Femur (tissue), 1 donor: ENCODE measurements around the gene ZNF581.
A peak's percentile ranks its signal among the peaks of the same experiment; 100 is the strongest.

ENCODE experiments used
- DNase-seq: peaks from one replicate; pipeline ENCODE4 v3.0.0-alpha.2; 2017

The ZNF581 gene

GRCh38 chr19:55643003-55643886 lies at the start of gene ZNF581:
TSS of gene ZNF581 (plus strand) at chr19:55643649. CDS start at chr19:55644572, 923 bp downstream.
- DNase-seq, result peak; percentile 84

DNA sequence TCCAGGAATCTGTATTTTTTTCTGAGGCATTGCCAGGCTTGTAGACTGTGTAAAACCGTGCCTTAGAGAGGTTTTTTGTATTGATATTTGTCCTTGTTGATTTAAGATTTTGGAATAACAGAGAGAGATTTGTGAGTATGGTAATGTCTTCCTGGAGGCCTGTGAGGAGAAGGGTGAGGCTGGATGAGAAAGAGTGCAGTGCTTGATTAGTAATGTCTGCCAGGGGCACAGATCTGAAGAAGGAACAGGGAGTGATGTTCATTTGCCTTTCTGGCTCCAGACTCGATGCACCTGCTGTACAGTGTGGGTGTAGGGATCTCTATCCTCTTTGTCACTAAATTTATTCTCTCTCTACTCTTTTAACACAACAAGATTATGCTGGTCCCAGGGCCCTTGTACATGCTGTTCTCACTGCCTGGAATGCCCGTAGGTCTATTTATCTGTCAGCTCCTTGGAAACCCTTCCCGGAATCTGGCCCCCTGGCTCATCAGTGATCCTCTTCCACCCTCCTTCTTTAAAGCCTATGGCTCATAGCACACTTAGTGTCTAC lies 48.4 kb upstream of the ZNF581 start:
- DNase-seq, result no peak

DNA sequence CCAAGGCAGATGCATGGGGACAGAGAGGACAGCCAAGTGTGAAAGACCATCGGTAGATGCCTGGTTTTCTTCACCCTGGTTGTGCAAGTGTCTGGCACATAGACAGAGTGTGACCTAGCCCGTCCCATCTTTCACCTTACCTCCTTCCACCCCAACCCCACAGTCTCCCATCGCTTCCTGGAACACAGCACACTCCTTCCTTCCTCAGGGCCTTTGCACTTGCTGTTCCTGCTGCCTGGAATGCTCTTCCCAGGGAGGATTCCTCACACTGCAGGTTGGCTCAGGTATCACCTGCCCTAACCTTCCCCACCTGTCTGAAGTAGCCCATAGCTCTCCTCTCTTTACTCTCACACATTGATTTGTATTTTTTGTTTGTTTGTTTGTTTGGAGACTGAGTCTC lies 47.1 kb upstream of the ZNF581 start:
- no peak for DNase-seq

- no peak for DNase-seq
These were observed 45.9 kb upstream of the ZNF581 start for GRCh38 chr19:55597501-55597921.

- no peak for DNase-seq
These were observed 45.4 kb upstream of the ZNF581 start for GRCh38 chr19:55598034-55598433.

DNA sequence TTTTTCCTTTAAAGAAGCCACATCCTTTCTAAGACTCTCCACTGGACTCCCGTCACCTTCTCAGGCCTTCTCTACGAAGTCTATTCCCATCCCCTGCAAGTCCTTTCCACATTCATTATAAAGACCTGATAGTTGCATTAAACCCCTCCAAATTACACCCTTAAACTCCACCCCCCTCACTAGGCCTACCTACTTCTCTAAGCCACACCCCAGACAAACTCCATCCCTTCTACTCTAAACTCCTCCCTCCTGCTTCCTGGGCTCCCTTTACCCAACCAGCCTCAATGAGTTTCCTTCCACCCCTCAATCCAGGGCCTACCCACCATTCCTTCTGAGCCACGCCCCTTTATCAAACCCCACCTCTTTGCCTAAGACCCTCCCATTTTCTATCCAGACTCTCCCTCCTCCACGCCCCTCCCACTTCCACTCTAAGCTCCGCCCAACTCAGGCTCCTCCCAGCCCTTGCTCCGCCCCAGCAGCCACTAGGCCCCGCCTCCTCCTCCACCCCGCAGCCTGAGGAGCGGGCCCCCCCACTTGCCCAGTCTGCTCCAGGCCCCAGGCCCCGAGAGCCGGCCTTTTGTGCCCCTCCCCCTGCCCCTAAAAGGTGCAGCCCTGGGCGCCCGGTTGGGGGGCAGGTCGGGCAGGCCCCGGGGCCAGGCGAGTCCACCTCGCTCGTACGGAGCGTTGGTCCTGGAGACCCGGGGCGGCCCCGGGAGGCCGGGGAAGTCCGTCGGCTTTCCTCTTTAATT lies 44.6 kb upstream of the ZNF581 start:
- peak; percentile 96 for DNase-seq

- DNase-seq, result peak; percentile 99
These were observed 44.0 kb upstream of the ZNF581 start, which contains the start of gene FIZ1 for GRCh38 chr19:55599468-55599841. TSS of gene FIZ1 (minus strand) at chr19:55599517. CDS start at chr19:55597865, 1,652 bp downstream.

- peak; percentile 94 for DNase-seq
These were observed 43.4 kb upstream of the ZNF581 start, which contains the start of gene ZNF524 for GRCh38 chr19:55599842-55600661. TSS of gene ZNF524 (plus strand) at chr19:55600288. CDS start at chr19:55602113, 1,825 bp downstream.

- no peak for DNase-seq
These were observed 42.8 kb upstream of the ZNF581 start for GRCh38 chr19:55600662-55601028.

DNA sequence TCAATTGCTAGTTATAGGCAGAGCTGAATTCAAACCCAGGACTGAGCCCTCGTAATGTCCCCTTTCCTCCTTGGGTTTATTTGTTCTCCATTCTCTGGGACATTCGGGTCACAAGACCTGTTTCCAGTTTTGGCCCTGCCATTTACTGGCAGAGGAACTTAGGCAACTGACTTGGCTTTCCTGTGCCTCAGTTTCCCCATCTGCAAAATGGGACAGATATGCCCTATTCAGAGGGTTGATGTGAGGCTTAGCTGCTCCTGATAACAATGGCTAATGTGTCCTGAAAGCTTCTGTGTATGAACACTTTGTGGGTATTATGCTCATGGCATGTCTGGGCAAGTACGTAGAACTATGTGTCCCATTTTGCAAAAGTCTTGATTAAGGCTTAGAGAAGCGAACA lies 42.4 kb upstream of the ZNF581 start:
- no peak for DNase-seq

GRCh38 chr19:55602104-55603001 lies 41.1 kb upstream of the ZNF581 start:
- no peak for DNase-seq

DNA sequence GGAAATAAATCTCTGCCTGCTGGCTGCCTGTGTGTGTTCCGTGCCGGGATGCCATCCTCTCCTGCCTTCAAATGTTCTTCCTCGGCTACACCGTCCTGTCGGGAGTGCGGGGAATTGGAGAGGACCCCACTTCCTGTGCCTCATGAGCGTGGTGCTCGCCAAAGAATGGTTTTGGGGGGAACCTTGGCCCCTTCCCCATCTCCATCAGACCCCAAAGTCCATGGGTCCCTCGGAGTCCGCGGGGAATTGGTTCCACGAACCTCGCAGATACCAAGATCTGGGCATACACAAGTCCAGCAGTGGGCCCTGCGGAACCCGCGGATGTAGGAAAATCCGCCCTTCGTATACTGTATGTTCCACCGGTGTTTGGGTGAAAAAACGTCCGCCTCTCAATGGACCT lies 40.3 kb upstream of the ZNF581 start:
- DNase-seq, result no peak

- no peak for DNase-seq
These were observed 39.7 kb upstream of the ZNF581 start for GRCh38 chr19:55603581-55604292.

DNA sequence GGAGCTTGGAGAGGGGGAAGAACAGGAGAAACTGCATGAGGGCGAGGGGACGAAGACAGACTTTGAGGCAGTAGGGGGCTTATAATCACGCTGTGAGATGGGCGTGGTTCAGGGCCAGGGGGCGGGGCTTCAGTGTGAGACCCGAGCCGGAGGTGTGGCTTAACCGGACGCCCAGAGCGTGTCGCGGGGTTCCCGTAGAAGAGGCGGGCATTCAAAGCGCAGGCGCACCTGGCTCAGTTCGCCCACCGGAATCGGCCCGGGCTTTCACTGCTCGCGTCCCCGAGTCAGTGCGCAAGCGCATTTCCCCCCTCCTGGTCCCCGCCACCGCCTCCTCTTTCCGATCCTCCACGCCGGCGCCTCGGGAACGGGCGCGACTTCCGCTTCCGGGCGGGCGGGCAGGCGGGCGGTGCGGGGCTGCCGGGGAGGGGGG lies 38.2 kb upstream of the ZNF581 start:
- DNase-seq, result peak; percentile 99

DNA sequence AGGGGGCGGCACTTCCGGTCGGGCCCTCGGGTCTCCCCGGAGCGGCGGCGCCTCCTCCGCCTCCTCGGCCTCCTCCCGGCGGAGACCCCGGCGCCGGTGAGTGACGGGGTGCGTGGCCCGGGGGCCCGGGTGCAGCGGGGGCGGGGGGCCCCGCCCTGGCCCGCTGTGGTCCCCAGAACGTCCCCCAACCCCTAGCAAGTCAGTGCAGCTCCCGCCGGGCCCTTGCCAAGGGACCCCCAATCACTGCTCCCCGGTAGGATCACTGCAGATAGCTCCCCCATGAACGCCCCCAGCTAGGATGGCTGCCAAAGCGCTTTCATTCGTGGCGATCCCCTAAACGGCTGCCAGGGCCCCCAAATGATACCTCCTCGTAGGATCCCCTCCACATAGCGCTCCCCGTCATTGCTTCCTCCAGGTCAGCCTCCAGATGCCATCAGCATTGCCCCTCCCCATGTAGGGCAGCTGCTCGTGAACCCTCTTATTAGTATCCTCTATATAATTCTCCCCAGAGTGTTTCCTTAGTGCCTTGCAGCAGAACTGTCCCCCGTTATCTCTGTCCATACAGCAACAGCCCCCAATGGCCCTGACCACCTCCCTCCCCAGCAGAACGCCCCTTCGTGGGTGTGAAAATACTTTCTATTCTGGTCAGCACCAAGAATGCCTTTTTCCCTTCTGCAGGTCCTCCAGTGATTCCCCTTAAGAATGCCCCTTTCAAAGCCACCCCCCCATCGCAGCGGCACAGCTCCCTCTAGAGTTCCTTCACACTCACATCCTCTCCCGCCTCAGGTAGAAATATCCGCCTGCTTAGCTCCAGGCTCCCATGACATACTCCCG lies 37.6 kb upstream of the ZNF581 start, which contains the start of gene ZNF865:
Gene ZNF865 (plus strand): TSS at position 11 of the 834 bp plus-strand sequence. CDS start 7,972 bp downstream, outside the sequence.
- peak; percentile 87 for DNase-seq

- no peak for DNase-seq
These were observed 37.0 kb upstream of the ZNF581 start for GRCh38 chr19:55606471-55606787.

GRCh38 chr19:55606817-55607216 lies 36.6 kb upstream of the ZNF581 start:
- DNase-seq, result no peak

GRCh38 chr19:55609326-55609725 lies 34.1 kb upstream of the ZNF581 start:
- DNase-seq, result no peak

- no peak for DNase-seq
These were observed 32.0 kb upstream of the ZNF581 start for GRCh38 chr19:55611300-55611982.
